Activated CD8-positive, alpha-beta memory T cell treated with anti-CD3 and anti-CD28 coated beads, Interleukin-2, amount 50 U/mL, for 24 hours (primary cell): Measurements from ENCODE around the gene NBPF6.
"Not testable (repeated sequence)": the region's sequence is repeated elsewhere in the genome, so short reads cannot be mapped to it uniquely, and the experiment has no call there.

ENCODE experiments used
- DNase-seq: peaks from one replicate; pipeline ENCODE4 v3.0.0-alpha.2; 2020; ENCODE audit errors: extremely low read depth

The NBPF6 gene

GRCh38 chr1:108450043-108450442 lies at the start of gene NBPF6:
NBPF6 (plus strand) TSS chr1:108450343; CDS start chr1:108450602, 259 bp downstream.
- DNase-seq: not testable (repeated sequence)

GRCh38 chr1:108411098-108411833 lies 38.9 kb upstream of the NBPF6 start:
- DNase-seq: not testable (repeated sequence)

- not testable (repeated sequence) for DNase-seq
These were observed 30.0 kb upstream of the NBPF6 start for GRCh38 chr1:108420129-108420528.

GRCh38 chr1:108421061-108421916 lies 28.9 kb upstream of the NBPF6 start:
- not testable (repeated sequence) for DNase-seq

GRCh38 chr1:108426877-108427276 lies 23.3 kb upstream of the NBPF6 start:
- not testable (repeated sequence) for DNase-seq

- not testable (repeated sequence) for DNase-seq
These were observed 18.1 kb upstream of the NBPF6 start for GRCh38 chr1:108432002-108432401.

GRCh38 chr1:108433404-108433803 lies 16.7 kb upstream of the NBPF6 start:
- not testable (repeated sequence) for DNase-seq

- DNase-seq: not testable (repeated sequence)
These were observed 11.6 kb upstream of the NBPF6 start for GRCh38 chr1:108438536-108438935.

GRCh38 chr1:108454521-108454920 lies 4.4 kb downstream of the NBPF6 start:
- DNase-seq: not testable (repeated sequence)

GRCh38 chr1:108458661-108459060 lies 8.5 kb downstream of the NBPF6 start:
- DNase-seq: not testable (repeated sequence)

- DNase-seq: not testable (repeated sequence)
These were observed 11.6 kb downstream of the NBPF6 start for GRCh38 chr1:108461758-108462157.

- not testable (repeated sequence) for DNase-seq
These were observed 13.8 kb downstream of the NBPF6 start for GRCh38 chr1:108463962-108464361.

GRCh38 chr1:108466166-108466565 lies 16.0 kb downstream of the NBPF6 start:
- not testable (repeated sequence) for DNase-seq

- DNase-seq: not testable (repeated sequence)
These were observed 17.0 kb downstream of the NBPF6 start for GRCh38 chr1:108467155-108467554.

GRCh38 chr1:108470750-108471149 lies 20.6 kb downstream of the NBPF6 start:
- DNase-seq: not testable (repeated sequence)

GRCh38 chr1:108474516-108474915 lies 24.4 kb downstream of the NBPF6 start:
- not testable (repeated sequence) for DNase-seq

GRCh38 chr1:108478429-108479015 lies 28.4 kb downstream of the NBPF6 start:
- no peak for DNase-seq

- no peak for DNase-seq
These were observed 32.6 kb downstream of the NBPF6 start for GRCh38 chr1:108482708-108483107.

- DNase-seq: not testable (repeated sequence)
These were observed 35.8 kb downstream of the NBPF6 start for GRCh38 chr1:108485990-108486389.

GRCh38 chr1:108486707-108487106 lies 36.6 kb downstream of the NBPF6 start:
- DNase-seq: not testable (repeated sequence)

- not testable (repeated sequence) for DNase-seq
These were observed 44.9 kb downstream of the NBPF6 start for GRCh38 chr1:108495008-108495407.

- DNase-seq: not testable (repeated sequence)
These were observed 46.7 kb downstream of the NBPF6 start for GRCh38 chr1:108496856-108497255.
